ENCODE measurements around the gene C10orf67.
"Not testable (repeated sequence)": the region's sequence is repeated elsewhere in the genome, so short reads cannot be mapped to it uniquely, and the experiment has no call there.

Gene C10orf67

DNA sequence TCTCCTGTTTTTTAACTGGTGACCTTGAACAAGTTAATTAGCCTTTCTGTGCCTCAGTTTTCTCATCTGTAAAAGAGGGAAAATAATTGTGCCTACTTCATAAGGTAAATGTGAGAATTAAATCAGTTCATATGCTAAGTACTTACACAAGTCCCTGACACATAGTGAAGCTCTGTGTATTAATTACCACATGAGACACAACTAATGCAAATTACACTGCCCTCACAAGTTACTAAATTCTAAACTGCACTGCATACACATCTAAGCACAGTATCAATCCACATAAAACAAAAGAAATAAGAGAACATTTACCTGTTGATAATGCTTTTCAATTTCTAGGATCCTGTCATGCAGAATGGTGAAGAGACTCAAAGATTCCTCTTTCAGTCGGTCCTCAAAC is 22.5 kb downstream of the C10orf67 start:
- no peak for DNase-seq

DNA sequence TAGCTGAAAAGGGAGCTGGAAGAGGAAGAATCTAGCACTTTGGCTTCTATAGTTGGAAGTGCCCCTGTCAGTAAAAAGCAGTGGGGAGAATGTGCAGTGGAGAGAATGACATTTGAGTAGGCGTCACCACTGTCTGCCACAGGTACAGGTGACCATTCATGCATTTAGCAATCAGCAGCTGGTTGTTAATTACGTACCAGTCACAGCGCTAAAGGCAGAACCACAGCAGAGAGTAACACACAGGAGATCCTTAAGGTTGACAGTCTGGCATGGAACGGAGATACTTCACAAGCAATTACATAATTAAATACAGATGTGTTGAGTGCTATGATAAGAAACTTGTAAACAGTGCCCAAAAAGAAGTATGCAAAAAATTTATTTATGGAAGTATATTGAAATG is 24.8 kb downstream of the C10orf67 start:
- no peak for DNase-seq

DNA sequence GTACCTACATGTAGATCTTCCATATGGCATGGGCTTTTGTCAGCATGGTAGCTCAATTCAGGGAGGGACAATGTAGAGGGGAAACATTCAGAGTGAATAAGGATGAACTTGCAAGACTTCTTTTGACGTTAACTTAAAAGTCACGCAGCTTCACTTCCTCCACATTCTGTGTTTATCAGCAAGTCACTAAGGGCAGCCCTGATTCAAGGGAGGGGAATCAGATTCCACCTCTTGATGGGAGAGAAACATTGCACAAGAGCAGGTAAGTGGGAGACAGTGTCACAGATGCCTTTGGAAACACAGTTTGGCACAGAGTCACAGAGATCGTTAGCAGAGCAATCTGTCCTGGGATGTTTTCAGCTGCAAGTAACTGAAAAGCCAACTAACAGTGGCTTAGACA is 26.2 kb downstream of the C10orf67 start:
- no peak for DNase-seq

DNA sequence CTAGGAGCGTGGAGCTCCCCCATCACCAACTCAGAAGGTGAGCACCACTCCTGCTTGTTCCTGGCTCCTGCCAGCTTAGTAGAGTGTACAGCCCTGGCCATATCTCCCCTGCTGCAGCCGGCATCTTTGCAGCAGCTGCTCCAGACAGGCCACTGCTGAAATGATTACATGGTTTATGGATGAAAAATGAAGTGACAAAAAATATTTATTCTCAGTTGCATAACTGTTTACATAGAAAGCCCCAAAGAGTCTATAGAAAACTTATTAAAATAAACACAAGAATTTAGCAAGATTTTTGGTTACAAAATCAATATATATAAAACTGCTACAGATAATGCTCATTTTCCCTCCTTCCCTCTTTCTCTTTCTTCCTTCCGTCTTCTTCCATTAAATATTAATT is 27.2 kb downstream of the C10orf67 start:
- DNase-seq = no peak

DNA sequence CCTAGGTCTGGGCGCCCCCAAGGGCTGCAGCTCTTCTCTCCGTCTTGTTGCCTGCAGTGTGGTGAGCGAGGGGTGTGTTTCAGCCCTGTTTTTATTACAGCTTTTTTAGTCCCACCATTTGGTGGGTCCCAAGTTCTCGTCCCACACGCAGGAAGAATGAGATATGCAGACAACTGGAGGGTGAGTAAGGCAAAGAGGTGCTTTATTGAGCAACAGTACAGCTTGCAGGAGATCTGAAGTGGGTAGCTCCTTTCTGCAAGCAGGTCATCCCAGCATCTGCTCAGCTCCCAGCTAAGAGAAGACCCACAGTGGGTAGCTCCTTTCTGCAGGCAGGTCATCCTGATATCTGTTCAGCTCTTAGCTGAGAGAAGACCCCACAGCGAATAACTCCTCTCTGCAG is 28.2 kb downstream of the C10orf67 start:
- DNase-seq = no peak

DNA sequence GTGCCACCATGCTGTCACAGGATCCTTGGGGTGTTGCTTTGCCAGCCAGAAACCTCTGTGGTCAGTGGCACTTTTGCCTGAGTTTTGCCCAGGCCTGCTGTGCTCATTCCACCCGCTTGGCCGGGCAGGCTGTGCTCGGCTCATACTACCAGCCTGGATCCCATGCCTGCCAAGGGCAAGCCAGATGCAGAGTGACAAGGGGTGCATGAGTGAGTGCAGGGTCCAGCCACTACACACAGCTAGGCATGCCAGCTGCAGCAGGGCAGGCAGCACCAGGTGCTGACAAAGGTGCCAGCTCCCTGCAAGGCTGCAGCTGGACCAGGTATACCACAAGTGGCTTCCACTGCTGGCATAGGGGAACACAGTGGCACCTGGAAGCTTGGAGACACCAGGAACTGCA is 28.6 kb downstream of the C10orf67 start:
- no peak for DNase-seq

DNA sequence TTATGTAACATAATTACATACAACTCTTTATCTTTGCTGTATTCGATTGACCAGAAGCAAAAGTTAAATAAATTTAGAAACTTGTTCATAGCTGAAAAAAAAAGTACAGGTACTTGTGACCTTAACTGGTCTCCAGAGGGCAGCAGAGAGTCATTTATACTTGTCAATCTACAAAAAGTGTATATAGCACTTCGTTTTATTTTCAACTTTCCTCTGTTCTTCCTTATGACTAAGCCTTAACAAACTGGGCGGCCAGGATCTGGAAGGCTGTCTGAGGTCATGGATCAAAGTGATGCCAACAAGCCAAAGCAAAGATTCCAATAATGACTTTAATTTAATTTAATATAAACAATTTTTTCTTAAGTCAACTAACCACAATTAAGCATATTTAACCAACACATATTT is 29.8 kb downstream of the C10orf67 start:
- DNase-seq = peak; percentile 82

DNA sequence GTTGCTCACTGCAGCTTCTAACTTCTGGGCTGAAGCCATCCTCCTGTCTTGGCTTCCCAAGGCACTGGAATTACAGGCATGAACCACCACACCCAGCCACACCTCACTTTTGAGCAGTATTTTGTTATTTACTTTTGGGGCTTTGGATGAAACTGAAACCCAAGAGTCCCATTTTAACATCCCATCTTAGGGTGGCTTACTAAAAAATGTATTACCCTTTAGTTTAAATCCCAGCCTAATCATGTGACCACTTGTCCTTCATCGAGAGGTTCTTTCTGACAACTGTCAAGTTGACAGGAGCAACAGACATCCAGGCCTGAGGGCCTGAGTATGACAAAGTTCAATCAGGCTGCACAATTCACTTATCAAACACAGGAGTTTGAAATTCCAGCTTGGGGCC is 33.6 kb downstream of the C10orf67 start:
- no peak for DNase-seq

DNA sequence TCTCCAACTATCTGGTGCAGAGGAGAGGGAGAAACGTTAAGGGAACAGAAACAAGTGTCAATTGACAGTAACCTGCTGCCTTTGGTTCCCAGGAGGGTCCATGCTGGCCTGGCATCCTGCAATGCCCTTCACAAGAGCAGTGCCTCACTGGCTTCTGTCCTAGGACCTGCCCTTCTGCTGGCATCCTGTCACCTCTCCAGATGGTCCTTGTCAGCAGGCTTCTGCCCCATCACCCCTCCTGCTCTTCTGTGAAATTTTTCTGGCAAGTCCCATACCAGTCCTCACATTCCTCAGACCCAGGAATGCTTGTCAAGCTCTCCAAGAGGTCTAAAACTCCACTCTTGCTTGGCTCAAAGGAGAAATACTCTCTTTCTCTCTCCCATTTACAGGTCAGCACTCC is 34.2 kb downstream of the C10orf67 start:
- peak; percentile 53 for DNase-seq

DNA sequence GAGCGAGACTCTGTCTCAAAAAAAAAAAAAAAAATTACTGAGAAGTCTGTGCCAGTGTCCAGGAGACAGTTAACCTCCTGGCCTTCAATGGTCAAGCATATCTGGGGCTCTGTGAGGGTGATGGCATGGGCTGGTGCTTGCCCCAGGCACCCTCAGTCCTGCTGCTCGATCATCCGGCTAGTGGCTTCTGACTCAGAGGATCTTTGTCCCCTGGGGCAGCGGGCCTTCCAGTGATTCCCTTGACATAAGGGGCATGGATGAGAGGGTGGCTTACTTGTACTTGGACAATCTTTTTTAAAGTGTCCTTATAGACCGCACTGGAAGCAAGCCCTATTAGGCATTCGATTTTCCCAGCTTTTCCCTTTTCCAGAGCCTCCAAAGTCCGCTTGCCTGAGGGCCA is 44.6 kb downstream of the C10orf67 start:
- DNase-seq = not testable (repeated sequence)

DNA sequence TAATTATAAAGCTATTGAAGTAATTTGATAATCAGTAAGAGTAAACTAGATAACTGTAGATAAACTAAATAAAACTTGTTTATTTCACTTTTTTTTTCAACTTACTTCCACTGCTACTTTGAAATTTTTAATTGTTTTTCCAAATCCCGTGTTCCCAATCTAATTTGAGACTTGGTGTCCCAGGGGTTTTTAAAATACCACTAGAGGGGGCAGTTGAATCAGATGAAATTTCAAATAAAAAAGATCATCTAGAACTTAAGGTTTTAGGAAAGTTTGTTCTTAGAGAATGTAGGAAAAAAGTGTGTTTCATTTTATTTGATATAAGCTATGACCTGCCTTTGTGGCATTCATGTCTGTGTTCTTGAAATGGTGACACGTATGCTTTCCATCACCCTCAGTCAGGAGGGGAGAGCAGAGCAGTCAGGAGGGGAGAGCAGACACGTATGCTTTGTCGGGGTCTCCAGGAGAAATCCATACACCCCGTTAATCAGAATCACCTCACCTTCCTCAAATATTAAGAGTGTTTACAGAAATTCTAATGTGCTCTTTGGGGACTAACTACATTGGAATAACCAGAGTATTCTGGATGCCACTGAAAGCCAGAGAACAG is 49.9 kb downstream of the C10orf67 start:
- no peak for DNase-seq

DNA sequence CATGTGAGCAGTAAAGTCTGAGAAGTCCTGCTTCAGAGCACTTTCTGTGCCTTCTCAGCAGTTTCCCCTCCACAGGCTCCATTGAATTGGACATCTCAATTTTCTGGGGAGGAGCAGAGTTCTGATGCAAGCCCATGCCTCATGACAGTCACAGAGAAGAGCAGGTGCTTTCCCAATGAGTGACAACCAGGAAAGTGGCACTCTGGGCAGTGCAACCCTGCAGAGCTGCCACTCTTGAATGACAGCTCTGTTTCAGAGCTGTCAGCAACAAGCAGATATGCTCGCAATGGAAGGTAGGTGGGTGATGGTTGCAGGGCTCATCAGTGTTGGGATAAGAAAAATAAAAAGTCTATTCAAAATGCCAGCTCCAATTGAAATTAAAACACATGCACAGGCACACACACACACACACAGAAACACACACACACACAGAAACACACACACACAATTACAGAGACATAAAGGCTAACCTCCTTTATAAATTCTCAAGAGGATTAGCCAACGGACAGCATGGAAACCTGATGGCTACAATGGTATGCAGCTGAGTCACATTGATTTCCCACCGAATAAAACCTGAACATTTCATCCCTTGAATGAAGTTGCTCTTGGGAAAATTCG is 50.5 kb downstream of the C10orf67 start:
- DNase-seq = no peak

DNA sequence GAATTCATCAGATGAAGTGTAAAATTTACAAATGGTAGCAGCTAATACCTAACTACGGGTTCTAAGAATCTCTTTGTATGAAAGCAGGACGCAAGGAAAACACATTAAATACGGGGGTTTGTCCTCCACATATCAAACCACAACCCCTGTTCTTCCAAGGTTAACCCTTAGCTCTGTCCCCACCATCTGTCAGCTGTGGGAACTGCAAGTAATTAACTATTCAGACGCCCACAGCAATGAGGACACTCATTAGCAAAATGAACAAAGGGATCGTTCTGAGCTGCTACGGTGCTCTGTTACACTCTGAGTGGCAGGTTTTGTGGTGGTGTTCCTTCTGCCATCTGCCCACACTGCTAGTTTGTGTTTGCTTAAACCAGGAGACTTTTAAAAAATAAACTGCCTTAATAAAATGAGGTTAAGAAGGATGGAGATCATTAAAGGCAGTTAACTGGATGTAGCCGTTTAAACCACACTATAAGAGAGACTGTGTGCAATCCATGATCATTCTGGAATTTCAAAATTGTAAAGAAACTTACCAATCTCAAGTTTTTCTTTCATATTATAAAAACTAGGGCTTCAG is 51.4 kb downstream of the C10orf67 start:
- peak; percentile 12 for DNase-seq

DNA sequence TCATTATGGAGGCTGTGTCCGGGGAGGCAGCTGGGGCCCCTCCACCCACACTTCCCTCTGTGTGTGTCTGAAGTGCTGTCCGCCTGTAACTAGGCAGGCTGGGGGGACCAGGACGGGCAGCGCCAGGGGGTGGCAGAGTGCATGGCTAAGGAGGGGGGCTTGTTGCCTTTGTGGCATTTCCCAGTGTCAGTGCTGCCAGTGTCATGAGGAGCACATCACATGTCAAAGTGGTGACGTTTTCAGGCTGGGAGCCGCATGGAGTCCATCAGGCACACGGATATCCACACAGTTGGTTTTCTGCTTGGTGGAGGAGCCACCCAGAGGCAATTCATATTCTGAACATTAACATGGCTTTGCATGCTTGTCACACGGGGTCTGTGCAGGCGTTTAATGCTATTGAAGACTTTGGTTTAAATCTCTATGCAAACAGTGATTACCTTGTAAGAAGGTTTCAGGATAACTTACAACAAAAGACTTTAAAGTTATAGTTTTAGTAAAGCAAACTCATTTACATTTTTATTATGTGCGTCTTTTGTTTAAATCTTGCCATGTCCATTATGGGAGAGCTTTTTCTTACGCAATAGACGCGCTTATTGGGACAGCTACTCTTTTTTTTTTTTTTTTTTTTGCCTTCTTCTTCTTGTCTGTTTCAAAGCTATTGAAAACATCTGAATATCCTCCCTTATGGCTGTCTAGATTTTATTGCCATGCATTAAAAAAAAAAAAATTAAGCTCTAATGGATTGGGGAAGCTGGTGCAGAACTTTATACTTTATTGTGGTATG is 52.9 kb downstream of the C10orf67 start:
- DNase-seq = no peak

DNA sequence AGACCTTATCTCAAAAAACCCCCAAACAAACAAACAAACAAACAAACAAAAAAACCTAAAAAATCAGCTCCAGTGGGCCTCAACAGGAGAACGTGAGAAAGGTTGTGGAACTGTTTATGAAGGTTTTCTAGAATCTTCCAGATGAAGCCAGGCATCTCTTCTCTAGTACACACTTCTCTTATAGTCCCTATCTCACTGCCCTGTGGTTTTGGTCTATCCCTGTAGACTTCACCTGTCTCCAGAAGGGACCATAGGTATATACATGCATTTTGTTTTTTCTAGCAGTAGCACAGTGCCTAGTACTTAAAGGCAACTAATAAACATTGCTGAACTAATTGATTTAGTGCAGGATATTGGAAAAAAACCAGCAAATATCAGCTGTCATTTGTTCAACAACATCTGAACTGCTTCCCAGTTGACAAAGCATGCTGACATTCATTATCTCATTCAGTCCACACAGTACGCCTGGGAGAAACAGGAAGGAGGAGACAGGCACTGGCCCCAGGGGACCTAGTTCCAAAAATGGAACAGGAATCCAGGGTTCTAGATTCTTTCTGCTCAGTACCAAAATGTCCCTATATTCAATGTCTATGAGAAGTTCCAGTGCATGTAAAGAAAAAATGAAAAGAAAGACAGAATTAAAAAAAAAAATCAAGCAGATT is 59.8 kb downstream of the C10orf67 start:
- no peak for DNase-seq

DNA sequence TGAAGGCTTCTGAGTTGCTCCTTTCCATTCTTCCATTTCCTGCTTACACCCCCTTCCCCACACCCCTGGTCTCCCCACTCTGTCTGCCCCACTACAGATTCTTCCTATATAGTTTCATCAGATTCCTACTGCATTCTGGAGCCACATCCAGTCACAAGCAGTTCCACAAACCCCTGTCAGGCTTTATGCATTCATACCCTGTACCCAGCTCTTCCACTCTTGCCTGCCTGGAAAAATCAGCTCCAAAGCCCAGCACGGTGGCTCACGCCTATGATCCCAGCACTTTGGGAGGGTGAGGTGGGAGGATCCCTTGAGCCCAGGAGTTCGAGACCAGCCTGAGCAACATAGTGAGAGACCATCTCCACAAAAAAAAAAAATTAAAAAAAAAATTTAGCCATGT is 60.4 kb downstream of the C10orf67 start:
- no peak for DNase-seq

DNA sequence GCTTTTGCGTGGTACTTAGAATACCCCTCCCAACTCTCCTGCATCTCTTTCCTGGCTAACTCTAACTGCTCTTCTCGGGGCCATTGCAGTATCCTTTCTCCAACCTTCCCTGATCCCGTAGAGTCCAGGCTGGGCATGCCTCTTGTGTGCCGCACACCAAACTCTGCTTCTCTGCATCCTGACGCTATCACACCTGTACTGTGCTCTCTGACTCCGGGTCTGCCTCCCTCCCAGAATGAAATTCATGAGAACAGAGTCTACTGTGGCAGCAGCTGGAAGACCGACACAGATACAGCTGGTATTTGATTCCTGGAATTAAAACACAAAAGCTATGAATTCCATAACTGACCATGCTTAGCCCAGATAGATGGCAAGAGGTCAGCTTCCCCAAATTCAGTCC is 60.9 kb downstream of the C10orf67 start:
- no peak for DNase-seq

DNA sequence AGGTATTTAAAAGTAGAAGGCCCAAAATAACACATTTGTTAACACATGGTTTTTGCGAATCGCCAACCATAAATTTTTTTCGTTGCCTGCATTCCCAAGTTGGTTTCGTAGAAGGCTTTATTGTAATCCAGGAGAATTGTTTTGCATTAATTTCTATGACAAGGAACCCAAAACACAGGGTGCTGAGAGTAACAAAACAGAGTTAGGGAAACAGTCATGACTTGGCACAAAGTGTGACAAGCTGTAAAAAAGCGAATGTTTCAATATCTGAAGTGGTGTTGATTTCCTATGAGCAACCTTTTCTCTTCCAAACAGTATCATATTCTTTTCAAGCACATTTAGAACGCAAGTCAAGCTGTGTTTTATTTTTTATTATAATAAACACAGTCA is 63.6 kb downstream of the C10orf67 start:
- no peak for DNase-seq

DNA sequence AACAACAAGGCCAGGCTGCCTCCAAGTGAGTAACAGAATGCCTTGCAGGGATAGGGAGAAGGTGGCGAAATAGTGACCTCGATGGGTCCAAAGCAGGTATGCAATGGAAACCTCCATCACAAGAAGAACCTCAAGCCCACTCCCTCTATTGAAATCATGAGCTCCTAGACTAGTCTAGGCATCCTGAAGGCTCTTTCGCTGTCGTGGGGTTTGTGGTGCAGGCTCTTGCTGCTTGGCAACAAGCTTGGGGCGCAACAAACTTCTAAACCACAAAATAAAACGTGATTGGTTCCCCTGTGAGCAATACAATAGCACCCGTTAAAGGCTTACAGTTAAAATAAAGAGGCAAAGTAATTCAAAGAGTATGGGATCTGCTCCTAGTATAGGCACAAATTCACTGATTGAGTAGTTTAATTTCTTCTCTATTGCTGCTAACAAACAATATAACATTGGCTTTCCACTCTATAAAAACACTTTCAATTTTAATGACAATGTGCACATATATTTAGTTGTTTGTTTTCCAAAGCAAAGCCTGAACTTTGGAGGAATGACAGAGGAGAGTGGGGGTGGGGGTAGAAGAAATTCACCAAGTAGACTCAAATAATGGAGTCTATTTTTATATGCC is 64.1 kb downstream of the C10orf67 start:
- DNase-seq = no peak

DNA sequence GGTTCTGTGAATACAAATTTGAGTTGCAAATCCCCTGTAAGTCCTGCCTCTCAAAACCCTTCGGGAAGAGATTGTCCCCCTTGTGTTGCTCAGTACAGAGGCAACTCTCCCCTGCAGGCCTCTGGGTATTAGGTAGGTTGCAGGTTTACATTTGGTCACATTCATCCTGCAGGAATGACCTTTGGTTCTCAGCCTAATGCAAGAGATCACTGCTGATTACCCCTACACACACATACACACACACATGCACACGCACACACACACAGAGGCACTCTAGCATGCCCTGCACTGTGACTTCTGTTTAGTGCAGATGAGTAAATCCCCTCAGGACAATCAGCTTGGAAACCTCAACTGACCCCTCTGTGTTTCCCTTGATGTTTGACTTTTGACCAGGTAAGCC is 69.2 kb downstream of the C10orf67 start:
- no peak for DNase-seq

DNA sequence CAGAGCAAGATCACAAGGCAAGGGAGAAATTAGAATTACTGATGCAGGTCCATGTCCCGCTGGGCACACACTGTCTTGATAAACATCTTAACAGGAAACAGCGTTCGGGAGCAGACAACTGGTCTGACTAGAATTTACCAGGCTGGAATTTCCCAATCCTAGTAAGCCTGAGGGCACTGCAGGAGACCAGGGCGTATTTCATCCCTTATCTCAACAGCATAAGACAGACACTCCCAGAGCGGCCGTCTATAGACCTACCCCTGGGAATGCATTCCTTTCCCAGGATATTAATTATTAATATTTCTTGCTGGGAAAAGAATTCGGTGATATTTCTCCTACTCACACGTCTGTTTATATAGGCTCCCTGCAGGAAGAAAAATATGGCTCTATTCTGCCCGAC is 70.4 kb downstream of the C10orf67 start:
- not testable (repeated sequence) for DNase-seq

DNA sequence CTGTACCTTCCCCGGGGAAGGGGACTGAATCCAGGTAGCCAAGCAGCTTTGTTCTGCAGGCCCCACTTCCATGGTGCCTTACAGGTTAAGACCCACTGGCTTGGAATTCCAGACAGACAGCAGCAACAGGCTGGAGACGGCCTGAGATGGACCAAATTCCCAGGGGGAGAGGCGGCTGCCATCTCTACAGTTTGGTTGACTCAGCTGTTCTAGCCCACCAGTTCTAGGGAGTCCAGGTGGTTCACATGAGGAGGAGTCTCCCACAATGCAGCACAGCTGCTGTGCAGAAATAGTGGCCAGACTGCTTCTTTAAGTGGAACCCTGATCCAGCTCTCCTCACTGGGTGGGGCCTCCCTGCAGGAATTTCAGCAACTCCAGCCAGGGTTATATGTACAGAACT is 74.1 kb downstream of the C10orf67 start:
- no peak for DNase-seq
